Measurements from ENCODE around the gene MRPL11. TPM values are rescaled to one million over a fixed set of nuclear protein-coding genes. Genes with fewer than 3 reads are reported as not detected.
"Not testable (repeated sequence)": the region's sequence is repeated elsewhere in the genome, so short reads cannot be mapped to it uniquely, and the experiment has no call there.

The MRPL11 gene
- polyA plus RNA-seq, 1 donor = 67.5 TPM

DNA sequence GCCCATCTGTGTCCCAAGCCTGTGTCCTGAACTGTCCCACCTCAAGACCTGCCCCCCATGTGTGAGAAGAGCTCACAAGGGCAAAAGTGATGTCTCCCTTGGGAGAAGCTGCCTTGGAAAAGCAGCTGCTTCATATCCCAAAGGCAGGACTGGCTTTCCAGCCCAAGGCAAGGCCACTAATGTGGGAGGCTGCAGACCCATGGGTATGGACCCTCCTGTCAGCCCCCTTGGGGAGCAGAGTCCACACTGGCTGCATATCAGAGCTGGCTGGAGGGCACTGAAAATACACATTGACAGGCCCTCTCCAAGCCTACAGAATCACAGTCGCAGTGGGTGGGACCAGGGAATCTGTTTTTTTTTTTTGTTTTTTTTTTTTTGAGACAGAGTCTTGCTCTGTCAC lies 30.8 kb upstream of the MRPL11 start:
- no peak for DNase-seq

DNA sequence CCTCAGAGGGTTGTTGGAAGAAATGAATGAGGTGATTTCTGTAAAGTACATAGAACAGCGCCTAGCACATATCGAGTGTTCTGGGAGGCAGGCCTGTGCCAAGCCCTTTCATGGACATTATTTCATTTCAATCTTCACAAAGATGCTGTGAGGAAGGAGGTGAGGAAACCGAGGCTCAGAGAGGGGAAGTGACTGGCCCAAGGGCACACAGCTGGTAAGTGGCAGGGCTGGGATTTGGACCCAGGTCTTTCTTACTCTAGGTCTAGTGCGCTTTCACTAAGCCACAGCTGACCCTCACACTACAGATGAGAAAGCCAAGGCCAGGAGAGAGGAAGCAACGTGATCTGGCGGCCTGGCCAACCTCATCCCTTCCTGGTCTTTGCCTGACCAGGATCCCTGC lies 30.0 kb upstream of the MRPL11 start:
- DNase-seq = no peak

DNA sequence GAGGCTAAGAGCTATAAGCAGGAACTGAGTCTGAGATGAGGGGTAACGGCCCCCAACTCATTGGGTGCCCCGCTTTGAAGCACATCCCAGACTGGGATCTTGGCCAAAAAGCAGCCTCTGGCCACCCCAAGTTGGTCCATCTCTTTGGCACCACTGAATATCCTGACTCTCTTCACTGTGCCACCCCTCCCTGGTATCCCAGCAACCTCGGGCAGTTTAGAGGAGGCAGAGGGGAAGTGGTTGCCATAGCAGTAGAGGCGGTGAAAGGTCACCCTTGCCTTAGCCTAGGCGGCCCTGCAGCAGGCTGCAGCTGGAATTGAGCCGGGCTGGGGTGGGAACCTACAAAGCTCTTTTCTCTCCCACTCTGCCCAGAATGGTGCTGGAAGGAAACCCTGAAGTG lies 29.1 kb upstream of the MRPL11 start:
- no peak for DNase-seq

DNA sequence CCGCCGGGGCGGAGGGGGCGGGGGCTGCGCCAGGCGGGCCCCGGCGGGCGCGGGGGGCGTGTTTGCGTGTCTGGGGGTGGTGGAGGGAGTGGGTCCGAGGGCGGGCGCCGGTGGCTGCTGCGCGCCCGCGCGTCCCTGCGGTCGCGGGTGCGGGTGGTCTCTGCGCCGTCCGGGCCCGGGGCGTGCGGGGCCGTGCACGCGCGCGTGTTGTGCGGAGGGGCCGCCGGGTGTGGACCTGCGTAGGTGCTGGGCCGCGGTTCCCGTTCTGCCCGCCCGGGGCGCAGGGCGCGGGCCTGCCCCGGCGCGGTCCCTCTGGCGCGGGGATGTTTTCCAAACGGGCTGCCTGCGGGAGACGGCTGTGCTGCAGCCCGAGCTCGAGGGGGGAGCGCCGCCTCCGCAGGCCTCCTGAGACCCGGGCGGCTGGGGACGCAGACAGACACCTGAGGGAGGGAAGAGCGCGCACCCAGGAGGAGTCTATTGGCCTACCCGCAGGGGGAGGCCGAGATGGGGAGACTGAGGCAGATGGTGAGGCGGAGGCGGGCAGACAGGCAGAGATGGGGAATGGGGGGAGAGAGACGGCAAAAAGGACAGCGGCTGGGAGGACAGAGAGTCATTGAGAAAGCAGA lies 28.5 kb upstream of the MRPL11 start:
- no peak for DNase-seq

DNA sequence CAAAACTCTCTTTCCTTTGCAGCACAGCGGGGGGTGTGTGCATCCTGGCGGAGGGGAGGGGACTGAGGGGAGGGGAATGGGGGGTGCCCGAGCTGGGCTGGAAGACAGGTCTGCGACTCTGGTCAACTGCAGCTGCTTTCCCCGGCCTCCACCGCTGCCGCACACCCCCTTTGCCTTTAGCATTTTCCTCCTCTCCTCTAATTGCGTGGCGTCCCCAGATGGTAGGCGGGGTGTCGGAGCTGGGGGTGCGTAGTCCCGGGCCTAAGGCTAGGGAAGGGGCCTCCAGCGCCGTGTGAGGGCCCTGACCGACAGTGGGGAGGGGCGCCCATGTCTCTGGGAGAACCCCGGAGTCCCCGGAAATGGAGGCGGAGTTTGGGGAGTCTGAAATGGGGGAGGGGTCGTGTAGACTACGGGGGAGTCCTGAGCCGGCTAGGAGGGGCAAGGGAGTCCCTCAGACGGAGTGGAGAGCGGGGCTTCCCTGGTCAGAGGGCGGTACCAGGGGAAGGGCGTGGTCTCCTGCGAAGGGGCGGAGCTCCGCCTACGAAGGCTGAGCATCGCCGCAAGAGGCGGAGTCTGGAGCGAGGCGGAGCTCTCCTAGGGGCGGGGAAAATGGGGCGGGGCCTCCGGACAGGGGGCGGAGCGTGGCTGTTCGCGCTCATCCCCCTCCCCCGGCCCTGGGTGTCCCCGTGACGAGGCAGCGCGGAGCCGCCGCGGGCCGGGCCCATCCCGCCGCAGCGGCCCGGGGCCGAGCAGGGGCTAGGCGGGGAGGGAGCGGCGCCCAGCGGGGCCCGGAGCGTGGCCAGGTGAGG lies 27.8 kb upstream of the MRPL11 start, which contains the start of gene PELI3:
TSS of gene PELI3 (plus strand) at position 681 of the 809 bp plus-strand sequence. CDS start 1,224 bp downstream, outside the sequence.
- DNase-seq = peak; percentile 93

DNA sequence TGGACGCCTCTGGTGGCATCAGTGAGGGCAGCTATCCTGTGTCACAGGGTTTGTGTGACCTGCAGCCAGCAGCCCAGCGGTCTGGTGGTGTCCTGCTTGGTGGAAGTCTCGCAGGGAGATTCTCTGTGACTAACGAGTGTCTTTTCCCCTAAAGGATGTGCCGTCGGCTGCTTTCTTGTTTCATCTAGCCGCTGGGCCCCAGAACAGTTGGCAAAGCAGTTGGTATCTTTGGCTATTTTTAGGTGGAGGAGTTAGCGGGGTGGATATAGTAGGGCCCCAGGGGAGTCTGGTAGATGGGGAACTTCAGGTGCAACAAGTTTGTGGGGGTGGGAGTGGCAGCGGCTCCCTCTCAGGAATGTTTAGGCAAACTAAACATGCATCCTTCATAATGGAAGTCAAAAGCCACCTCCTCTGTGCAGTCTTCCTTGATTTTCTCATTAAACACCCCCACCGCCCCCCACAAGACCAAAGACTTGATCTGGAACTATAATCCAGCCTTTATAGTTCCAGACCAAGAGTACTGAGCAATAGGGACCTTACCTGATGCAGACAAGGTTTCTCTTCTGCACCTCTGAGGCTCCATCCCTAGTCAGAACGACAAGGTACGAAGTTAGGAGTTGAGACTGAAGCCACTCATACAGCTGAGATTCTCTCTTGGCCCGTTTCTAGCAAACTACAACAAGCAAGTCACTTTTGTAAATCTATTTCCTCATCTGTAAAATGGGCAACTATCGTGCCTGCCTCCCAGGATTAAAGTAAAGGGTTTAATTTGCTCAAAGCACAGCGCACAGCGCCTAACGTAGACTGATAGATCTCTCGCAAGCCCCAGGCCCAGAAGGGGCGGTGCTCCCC lies 27.0 kb upstream of the MRPL11 start:
- no peak for DNase-seq

DNA sequence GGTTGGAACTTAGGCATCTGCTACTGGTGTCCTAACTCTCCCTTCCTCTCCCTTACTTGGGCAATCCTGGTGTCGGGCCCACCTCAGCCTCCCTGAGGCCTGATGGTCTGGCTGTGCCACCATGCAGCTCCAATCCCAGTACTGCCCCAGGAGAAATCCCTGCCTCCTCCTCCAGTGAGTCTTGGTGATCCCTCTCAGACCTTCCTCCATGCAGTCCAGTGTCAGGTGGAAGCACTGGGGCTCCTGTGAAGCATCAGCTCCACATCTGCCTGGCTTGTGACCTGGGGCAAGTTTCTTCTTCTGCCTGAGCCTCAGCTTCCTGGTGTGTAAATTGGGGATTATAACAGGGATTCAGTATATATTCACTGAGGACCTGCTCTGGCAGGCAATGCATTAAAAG lies 26.3 kb upstream of the MRPL11 start:
- DNase-seq = no peak

DNA sequence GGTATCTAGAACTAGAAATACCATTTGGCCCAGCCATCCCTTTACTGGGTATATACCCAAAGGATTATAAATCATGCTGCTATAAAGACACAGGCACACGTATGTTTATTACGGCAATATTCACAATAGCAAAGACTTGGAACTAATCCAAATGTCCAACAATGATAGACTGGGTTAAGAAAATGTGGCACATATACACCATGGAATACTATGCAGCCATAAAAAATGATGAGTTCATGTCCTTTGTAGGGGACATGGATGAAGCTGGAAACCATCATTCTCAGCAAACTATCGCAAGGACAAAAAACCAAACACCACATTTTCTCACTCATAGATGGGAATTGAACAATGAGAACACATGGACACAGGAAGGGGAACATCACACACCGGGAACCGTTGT lies 25.5 kb upstream of the MRPL11 start:
- DNase-seq = not testable (repeated sequence)

DNA sequence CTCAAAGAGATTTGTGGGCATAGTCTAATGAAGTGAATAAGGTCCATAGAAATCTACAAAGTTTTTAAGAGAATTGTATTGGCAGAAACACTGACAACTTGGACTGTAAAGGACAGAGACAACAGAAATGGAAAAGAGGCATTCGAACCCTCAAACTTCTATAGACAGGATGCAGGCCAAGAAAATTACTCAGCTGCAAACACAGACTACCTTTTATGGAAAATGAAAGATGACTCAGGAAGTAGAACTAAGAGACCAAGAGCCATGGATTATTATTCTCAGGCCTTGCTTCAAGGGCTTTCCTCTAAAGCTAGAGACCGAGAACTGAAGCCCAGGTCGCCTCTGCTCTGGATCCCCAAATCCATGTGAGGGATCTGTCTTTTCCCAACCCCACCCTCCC lies 24.3 kb upstream of the MRPL11 start:
- DNase-seq = no peak

DNA sequence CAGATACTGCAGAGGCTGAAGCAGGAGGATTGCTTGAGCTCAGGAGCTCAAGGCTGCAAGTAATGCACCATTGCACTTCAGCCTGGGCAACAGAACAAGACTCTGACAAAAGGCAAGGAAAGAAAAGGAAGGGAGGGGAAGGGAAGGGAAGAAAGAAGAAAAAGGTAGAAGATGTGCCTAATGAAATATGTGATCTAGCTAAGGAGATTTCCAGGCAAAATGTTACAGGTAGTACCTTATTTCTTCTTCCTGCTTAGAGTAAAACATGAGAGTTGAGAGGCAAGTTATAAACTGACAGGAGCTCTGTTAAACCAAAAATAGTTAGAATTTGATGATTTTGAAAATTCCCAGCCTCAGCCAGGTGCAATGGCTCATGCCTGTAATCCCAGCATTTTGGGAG lies 23.4 kb upstream of the MRPL11 start:
- no peak for DNase-seq

DNA sequence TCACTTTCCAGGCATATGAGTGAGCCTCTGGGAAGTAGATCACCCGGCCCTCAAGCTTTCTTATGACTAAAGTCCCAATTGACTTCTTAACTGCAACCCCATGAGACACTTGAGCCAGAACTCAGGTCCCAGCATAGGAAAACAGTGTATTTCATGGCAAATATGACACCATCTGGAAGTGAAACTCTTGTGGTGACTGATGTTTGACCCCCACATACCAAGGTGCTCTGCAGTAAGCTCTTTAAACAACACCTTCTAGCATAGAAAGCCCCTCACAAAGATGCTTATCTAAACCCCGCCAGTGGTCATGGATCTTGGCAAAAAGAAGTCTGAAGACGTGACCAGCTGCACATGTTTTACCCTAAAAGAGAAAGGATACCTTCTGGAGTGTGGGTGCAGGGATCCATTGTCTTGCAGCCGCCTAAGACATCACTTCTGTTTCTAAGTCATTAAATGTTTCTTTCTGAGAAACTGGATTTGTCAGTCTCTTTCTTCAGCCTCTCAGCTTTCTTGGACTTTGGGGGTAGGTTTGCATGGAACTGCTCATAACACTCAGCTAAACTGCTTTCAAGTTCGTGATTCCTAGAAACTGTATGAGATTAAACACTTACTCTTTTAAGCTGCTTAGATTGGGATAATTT lies 20.6 kb upstream of the MRPL11 start:
- DNase-seq = no peak

DNA sequence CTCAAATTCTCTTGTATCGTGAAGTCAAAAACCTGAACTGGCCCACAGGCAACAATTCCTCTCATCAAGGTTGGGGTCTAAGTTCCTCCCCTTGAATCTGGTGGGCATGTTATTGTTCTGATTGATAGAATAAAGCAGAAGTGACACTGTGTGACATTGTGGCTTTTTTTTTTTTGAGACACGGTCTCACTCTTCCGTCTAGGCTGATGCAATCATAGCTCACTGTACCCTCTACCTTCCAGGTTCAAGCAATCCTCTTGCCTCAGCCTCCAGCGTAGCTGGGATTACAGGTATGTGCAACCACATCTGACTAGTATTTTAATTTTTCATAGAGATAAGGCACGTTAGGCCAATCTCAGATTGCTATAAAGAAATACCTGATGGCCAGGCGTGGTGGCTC lies 19.2 kb upstream of the MRPL11 start:
- DNase-seq = no peak

DNA sequence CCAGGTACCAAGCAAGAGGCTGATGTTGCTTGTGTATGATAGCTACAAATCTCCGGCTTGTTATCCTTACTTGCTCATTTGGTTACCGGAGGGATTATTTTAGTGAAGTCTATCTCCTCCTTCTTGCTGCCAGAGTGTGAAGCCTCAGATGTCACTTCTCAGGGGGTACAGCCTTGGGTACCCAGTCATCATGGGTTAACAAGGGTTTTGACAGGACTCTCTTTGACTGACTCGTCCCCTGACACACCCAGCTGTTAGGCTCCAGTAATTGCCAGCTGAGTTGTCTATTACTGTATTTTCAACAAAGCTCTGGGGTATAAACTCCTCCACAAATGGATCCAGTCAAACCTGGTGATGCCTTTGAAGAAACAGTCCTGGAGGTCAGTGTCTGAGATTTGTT lies 16.2 kb upstream of the MRPL11 start:
- DNase-seq = no peak

DNA sequence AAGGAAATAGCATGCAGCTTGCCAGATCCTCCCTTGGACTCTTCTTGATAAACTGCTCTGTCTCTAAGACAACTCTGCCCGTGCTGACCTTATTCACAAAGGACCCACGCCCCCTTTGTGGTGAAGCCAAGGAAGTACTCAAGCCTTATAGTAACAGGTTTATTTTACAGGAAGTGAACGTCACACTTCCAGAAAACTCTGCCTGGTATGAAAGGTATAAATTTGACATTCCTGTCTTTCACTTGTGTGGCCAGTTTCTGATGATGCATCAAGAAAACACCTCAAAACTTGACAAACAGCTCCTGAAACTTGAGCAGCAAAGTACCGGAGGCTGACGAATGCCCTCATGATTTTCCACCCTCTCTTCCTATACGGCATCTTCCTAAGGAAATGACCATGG lies 15.6 kb upstream of the MRPL11 start:
- DNase-seq = no peak

DNA sequence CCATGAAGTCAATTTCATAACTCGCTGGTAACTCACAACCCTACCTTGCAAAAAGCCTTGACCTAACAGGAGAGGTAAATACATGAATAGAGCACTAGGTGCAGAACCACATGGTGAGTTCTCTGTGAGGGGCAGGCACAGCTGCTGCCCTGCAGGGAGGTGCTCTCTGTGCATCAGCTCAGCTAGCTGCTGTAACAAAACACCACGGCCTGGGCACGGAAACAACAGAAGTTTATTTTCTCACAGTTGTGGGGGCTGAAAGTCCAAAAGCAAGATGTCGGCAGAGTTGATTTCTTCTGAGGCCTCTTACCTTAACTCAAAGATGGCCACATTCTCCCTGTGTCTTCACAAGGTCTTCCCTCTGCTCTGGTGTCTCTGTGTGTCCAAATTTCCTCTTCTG lies 13.0 kb upstream of the MRPL11 start:
- no peak for DNase-seq

DNA sequence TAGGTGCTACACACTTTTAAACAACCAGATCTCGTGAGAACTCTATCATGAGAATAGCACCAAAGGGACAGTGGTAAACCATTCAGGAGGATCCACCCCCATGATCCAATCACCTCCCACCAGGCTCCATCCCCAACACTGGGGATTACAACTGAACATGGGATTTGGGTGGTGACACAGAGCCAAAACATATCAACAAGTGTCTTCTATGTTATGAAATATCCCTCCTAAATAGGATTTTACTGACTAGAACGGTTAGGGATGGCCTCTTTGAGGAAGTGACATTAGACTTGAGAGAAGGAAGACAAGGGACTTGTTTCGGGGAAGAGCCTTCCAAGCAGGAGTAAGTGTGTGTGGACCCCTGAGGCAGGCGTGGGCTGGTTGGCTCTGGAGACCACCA lies 11.9 kb upstream of the MRPL11 start:
- DNase-seq = no peak

DNA sequence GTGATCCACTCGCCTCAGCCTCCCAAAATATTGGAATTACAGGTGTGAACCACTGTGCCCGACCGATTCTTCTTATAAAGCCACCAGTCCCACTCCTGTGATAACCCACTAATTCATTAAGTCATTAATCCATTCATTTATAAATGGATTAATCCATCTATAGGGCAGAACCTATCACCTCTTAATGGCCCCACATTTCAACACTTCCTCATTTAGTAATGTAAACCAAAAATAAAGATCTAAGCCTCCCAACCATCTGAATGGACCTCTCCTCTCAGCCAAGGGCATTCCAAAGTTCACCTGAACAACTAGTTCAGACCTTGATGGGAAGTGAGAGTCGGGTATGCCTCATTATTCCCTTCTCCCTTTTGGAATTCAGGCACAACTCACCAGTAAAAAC lies 9.9 kb upstream of the MRPL11 start:
- no peak for DNase-seq

DNA sequence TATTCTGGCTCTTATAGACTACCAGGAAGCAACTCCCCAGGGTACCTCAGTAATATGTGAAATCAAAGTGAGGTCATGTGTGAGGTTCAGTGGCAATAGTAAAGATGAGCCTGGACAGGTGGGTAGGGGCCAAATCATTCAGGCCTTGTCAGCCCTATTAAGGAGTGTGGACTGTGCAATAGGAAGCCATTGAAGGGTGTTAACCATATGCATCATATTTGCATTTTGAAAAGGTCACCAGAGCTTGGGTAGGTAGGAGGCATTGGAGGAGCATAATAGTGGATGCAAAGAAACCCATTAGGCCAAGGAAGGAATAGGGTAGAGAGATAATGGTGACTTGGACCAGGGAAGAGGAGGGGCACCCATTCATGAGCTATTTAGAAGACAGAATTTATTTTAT lies 8.4 kb upstream of the MRPL11 start:
- no peak for DNase-seq

DNA sequence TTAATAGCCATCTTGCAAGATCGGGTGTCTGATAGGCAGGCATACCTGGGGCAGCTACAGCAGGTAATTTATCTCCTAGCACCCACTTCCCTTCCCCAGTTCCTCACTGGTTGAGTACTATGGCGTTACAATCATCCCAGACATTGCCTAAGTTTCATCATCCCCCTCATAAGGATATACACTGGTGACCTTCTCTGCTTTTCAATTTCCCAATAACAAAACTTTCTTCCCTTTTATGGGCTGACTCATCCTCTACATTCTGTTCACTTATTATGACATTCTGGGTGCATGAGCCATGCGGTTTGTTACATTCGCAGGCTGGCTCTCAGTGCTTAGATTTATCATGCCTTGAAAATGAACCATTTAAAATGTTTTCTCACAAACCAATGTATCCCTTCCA lies 5.0 kb upstream of the MRPL11 start:
- DNase-seq = no peak

DNA sequence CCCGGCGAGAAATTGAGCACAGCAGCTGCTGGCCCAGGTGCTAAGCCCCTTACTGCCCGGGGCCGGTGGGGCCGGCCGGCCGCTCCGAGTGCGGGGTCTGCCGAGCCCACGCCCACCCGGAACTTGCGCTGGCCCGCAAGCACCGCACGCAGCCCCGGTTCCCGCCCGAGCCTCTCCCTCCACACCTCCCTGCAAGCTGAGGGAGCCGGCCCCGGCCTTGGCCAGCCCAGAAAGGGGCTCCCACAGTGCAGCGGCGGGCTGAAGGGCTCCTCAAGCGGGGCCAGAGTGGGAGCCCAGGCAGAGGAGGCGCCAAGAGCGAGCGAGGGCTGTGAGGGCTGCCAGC lies 2.3 kb upstream of the MRPL11 start:
- DNase-seq = not testable (repeated sequence)

DNA sequence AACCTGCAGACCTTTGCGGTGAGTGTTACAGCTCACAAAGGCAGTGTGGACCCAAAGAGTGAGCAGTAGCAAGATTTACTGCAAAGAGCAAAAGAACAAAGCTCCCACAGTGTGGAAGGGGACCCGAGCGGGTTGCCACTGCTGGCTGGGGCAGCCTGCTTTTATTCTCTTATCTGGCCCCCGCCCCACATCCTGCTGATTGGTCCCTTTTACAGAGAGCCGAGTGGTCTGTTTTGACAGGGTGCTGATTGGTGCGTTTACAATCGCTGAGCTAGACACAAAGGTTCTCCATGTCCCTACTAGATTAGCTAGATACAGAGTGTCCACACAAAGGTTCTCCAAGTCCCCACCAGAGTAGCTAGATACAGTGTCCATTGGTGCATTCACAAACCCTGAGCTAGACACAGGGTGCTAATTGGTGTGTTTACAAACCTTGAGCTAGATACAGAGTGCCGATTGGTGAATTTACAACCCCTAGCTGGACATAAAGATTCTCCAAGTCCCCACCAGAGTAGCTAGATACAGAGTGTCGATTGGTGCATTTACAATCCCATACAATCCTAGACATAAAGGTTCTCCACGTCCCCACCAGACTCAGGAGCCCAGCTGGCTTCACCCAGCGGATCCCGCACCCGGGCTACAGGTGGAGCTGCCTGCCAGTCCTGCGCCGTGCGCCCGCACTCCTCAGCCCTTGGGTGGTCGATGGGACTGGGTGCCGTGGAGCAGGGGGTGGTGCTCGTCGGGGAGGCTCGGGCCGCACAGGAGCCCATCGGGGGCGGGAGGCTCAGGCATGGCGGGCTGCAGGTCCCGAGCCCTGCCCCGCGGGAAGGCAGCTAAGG lies 1.7 kb upstream of the MRPL11 start:
- DNase-seq = not testable (repeated sequence)
